NCI-H187 treated with DMSO at 0.1 percent for 48 hours (cell line): ENCODE data around the gene NOL4L.

Source experiments
- DNase-seq: peaks from one replicate; lab custom pipeline; 2025; lab: John Stamatoyannopoulos, UW

Gene NOL4L

DNA sequence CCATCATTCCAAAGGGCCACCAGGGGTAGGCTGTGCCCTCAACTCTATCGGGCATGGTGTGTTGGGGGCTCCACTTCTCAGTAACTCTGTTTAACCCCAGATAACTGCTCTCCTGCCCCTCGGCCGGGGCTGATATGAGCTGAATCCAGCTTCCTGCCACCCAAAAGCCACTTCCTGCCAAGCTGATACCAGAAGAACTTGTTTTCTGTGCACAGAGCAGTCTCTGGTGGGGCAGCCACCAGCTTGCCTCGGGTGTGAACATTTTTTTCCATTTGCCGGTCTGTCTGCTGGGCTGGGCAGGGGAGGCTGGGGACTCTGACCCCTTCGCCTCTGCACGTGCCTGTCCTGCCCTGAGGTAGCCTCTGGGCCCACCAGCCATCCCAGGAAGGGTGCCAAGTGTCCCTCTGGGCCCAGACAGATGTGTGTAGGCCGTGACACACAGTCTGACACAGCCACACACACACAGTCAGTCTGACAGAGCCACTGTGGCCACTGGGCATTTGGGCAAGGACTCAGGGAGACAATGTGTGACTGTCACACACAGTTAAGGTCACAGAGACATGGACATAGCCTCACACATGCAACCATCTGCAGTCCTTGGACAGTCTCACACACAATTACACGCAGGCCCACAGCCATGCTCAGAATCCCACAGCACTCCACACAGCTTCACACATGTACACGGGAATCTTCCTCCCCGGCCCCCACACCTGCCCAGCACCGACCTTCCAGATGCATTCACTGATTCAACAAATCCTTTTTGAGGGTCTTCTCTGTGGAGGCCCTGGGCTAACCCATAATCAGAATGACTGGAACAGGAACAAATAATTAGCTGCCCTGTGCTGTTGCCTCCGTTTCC is 45.1 kb downstream of the NOL4L start:
- DNase-seq: no peak

- no peak for DNase-seq
Measured at GRCh38 chr20:32539026-32539816, 45.9 kb downstream of the NOL4L start.

GRCh38 chr20:32538526-32538939 is 46.6 kb downstream of the NOL4L start:
- DNase-seq: no peak

DNA sequence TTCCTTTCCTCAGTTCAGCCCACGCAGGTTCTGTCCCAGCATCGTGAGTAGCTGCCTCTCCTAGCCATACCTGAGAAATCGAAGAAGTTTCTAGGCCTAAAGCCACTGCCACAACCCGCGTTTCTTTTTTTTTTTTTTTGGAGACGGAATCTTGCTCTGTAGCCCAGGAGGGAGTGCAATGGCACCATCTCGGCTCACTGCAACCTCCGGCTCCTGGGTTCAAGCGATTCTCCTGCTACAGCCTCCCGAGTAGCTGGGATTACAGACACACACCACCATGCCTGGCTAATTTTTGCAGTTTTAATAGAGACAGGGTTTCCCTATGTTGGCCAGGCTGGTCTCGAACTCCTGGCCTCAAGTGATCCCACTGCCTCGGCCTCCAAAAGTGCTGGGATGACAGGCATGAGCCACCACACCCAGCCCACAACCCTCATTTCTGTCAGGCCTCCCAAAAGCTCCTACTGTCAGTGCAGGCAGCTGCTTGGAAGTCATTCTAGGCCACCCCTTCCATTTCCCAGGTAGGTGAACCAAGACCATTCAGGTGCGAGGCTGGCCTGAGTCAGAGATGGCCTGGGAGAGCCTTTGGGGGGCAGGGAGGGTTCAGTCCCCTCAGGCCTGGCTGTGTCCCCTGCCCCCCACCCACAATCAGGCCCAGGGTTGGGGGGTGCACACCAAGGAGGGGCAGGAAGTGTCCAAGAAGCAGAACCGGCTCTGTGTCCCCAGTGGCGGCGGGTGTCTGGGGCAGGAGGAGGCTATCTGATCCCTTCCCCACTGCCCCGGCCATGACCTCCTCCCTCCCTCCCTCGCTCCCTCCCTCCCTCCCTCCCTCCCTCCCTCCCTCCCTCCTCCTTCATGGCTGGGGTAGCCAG is 47.2 kb downstream of the NOL4L start:
- no peak for DNase-seq

DNA sequence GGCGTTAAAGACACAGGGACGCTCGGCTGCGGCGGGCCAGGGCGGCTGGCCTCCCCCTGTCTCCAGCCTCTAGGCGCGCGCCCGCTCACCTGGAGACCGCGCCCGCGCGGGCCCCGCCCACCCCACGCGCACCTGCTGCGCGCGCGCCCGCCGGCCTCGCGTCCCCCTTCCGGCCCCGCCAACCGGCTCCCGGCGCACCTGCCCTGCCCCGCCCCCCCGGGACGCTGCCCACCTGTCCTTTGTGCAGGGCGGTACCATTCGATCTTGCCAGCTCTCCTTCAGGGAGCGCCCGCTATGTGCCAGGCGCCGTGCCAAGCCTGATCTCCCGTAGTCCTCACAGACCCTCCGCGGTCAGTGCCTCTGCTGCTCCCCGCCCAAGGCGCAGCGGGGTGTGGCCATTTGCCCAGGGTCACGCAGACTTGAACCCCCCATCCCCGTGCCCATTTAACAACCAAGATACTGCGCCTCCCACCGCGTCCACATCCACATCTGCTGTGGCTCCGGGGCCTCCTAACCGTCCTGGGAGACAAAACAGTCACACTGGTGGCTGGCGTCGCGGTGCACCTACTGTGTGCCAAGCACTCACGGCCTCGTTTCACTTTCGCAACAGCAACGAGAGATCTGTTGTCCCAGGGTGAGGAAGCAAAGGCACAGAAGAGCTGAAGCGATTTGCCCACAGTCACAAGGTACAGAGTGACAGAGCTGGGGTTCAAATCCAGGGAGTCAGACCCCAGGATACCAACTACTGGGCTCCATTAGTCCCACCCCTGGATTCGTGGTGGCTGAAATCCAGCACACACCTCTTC is 48.1 kb downstream of the NOL4L start:
- peak; percentile 50 for DNase-seq

GRCh38 chr20:32535953-32536823 is 48.9 kb downstream of the NOL4L start:
- DNase-seq: peak; percentile 76

GRCh38 chr20:32535316-32535952 is 49.7 kb downstream of the NOL4L start:
- peak; percentile 71 for DNase-seq

DNA sequence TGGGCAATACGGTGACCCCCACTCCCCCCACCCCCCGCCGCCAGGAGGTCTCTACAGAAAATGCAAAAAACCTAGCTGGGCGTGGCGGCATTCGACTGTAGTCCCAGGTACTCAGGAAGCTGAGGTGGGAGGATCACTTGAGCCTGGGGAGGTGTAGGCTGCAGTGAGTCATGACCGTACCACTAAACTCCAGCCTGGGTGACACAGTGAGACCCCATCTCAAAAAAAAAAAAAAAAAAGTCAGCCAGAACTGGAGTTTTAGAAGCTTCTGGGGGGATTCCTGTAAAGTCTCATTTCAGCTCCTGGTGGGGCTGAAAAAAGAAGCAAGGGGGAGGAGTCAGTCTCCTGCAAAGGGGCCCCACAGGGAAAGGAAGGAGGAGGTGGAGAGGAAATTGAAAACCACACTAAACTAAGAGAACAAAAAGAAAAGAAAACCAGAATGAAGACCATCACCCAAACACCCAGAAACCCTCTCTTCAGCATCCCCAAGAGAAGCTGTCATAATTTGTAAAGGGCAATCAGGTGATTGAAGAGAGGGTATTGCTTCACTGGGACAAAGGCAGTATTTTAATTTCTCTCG is 50.4 kb downstream of the NOL4L start:
- no peak for DNase-seq

GRCh38 chr20:32533732-32534131 is 51.4 kb downstream of the NOL4L start:
- no peak for DNase-seq

DNA sequence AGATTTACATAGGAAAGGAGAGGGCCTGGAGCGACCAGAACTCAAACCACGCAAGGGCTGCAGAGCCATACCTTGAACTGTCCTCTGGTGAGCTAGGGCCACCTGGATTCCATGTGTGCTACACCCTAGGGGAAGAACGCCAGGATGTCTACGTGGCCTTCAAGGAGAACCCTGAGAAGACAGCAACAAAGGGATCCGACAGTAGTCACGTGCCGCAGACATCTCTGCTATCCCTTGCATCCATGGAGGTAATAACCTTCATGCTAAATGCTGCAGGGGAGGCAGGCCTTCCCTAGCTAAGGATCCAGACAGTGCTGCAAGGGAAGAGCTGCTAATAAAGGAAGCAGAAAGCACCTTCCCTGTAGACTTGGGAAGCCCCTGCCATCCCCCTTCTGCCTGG is 52.9 kb downstream of the NOL4L start:
- no peak for DNase-seq

DNA sequence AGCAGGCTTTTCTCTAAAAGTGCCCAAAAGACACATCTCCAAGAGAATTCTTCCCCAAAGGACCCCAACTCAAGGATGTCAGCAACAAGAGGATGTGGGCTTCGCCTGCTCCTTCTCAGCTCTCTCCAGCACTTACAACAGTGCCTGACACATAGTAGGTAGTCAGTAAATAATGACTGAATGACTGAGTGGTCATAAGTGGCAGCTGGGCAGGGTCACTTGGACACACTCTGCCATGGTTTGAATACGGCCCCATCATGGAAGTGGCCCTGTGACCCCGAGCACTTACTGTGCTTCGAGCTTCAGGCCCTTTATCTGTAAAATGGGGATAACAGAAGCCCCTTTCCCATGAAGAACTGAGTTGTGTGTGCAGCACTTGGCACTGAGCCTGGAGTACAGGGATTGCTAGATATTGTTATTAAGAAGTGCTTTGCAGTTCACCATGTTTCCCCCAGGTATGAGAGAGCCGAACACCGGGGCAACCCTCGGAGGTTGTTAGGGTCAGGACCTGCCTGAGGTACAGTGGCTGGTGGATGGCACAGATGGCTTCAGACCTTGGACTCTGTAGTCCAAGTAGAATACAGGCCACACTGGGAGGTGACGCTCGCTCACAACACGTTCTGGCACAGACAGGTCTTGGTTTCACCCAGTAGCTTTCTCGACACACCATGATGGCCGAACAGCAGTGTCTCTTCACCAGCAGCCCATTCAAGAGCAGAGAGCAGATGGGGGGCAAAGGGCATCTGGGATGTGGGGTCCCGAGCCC is 56.0 kb downstream of the NOL4L start:
- no peak for DNase-seq

DNA sequence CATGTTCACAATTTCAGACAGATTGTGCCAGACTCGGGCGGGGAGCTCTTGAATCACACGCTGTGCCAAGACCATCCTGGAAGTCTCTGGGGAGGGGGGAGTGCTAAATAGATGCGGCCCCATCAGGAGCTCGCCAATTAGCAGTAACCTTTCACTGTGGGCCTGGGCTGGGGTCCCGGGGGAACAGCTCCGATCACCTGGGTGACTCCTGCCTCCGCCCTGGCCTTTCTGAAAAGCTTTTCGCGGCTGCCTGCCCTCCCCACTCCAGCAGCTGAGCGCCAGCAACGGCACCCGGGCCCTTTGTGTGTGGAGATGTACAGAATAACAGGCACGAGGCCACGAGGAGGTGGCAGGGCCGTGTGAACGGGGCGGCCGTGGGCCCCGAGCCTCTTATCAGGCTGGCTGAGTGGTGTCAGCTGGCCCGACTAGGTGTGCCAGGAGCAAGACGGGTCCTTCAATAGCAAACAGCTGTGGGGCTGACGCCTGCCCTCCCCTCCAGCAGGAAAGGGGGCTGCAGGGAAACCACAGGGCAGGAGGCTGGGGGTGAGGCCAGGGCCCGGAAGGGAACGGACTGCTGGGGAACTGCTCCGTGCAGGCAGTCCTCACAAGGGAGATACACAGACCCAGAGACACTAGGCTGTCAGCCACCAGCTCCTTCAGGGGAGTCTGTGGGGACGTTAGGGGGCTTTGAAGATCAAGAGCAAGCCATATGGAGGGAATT is 56.8 kb downstream of the NOL4L start:
- DNase-seq: peak; percentile 53

GRCh38 chr20:32527447-32528055 is 57.6 kb downstream of the NOL4L start:
- no peak for DNase-seq

- DNase-seq: no peak
Measured at GRCh38 chr20:32527052-32527446, 58.1 kb downstream of the NOL4L start.

GRCh38 chr20:32526541-32526940 is 58.6 kb downstream of the NOL4L start:
- no peak for DNase-seq

GRCh38 chr20:32526125-32526524 is 59.0 kb downstream of the NOL4L start:
- no peak for DNase-seq

- DNase-seq: no peak
Measured at GRCh38 chr20:32524829-32525501, 60.2 kb downstream of the NOL4L start.
